ENCODE results near the gene H2BK1.

GRCh38 chr7:151201344-151201743 lies 8.9 kb downstream of the H2BK1 start:
- TF ChIP-seq CTCF (IDR thresholded peaks at IDR 0.05) (no peak), ZFX (IDR thresholded peaks at IDR 0.05; ENCODE audit: borderline replicate concordance) (no peak)

All from 22Rv1 (cell line).